Measurements from ENCODE around the gene FRMD8. TPM values are rescaled to one million over a fixed set of nuclear protein-coding genes. Genes with fewer than 3 reads are reported as not detected.

The FRMD8 gene
- total and polyA plus RNA-seq, 2 donors (not counting 3 experiments of a cell fraction or from before 2014, with no cell fraction given), result 36.4 to 53.9 TPM

- Histone ChIP-seq H3K27me3 (ENCODE audit: control insufficient read depth in 2 of 2, insufficient read depth in 2 of 2, low read length in 2 of 2) (no peaks in the 10 kb centered on the region), H4K20me1 (replicated peaks; ENCODE audit: control insufficient read depth, extremely low read depth, insufficient read depth, low read length) (no peaks in the 10 kb centered on the region), H3K9ac (replicated peaks; ENCODE audit: extremely low read depth, insufficient read depth, low read length) (no peak overlapping the region), H3K4me1 (ENCODE audit: control insufficient read depth, extremely low read depth, insufficient read depth, low read length) (peaks cover 21% of the 10 kb centered on the region), H3K27ac (ENCODE audit: insufficient read depth, low read depth, low read length) (no peak overlapping the region), H3K9me1 (replicated peaks; ENCODE audit: control insufficient read depth, extremely low read depth, insufficient read depth, low read length) (no peaks in the 10 kb centered on the region), H3K36me3 (ENCODE audit: control insufficient read depth in 2 of 2, extremely low read depth in 1 of 2, insufficient read depth in 2 of 2, low read length in 2 of 2) (no peaks in the 10 kb centered on the region), H3K79me2 (ENCODE audit: control insufficient read depth, insufficient read depth, low read length) (peaks cover under 1% of the 10 kb centered on the region), H2AFZ (ENCODE audit: low read depth, low read length) (no peak overlapping the region), H3K4me3 (replicated peaks in 1 of 3; ENCODE audit: insufficient read depth in 1 of 3, low read depth in 1 of 3, low read length in 3 of 3) (no peak overlapping the region), H3K9me3 (replicated peaks; ENCODE audit: control insufficient read depth, insufficient read depth, low read length) (no peaks in the 10 kb centered on the region), H3K4me2 (ENCODE audit: insufficient read depth, low read length) (no peak overlapping the region)
- no peak for TF ChIP-seq POLR2AphosphoS5 (IDR thresholded peaks at IDR 0.05; ENCODE audit: insufficient read depth, low read depth, low read length)
- no peak for TF ChIP-seq FOS (IDR thresholded peaks at IDR 0.05; ENCODE audit: borderline replicate concordance, insufficient read depth, low read length)
- no peak for TF ChIP-seq POLR2A (IDR thresholded peaks at IDR 0.05; ENCODE audit: low read depth, low read length)
- TF ChIP-seq MAX (IDR thresholded peaks at IDR 0.05; ENCODE audit: insufficient read depth, insufficient read length), result no peak
- no peak for TF ChIP-seq EZH2 (IDR thresholded peaks at IDR 0.05; ENCODE audit: borderline replicate concordance, low read depth, low read length, severe bottlenecking)
- TF ChIP-seq CTCF (IDR thresholded peaks at IDR 0.05; ENCODE audit: extremely low read depth in 1 of 2, insufficient read depth in 1 of 2, low read depth in 1 of 2, low read length in 2 of 2), result no peak
- no peak for TF ChIP-seq JUN (IDR thresholded peaks at IDR 0.05; ENCODE audit: borderline replicate concordance, insufficient read depth, insufficient read length, low read depth)
- TF ChIP-seq GATA2 (IDR thresholded peaks at IDR 0.05; ENCODE audit: insufficient read depth, insufficient read length, low read depth, low read length), result no peak
- TF ChIP-seq MYC (IDR thresholded peaks at IDR 0.05; ENCODE audit: low read depth, low read length), result no peak
- intact Hi-C loops (cut with micrococcal nuclease), result no loop called here
- FAIRE-seq (no peak), DNase-seq (ENCODE audit: low read depth, low spot score) (no peak)
- dilution Hi-C loops (cut with MboI; ENCODE audit: extremely low pct_ligation_motif_present, low sequenced_read_pairs), result no loop called here
- CTCF ChIA-PET, result interaction anchor here (1.1 to 3.5 kb wide), 5 partner anchors 8 to 131 kb away, joined by 3 to 38 read pairs (median 5); no protein-coding TSS in a partner anchor
- POLR2A ChIA-PET, result interaction anchor here (0.5 kb wide), 1 partner anchor 23 kb away, joined by 3 read pairs; no protein-coding TSS in a partner anchor
- no TSS peak for BruUV-seq (replicated peaks)
Observed at GRCh38 chr11:65378928-65379638, 7.4 kb upstream of the FRMD8 start.
